ENCODE measurements around the gene NEIL3.

NEIL3 gene, protein sequence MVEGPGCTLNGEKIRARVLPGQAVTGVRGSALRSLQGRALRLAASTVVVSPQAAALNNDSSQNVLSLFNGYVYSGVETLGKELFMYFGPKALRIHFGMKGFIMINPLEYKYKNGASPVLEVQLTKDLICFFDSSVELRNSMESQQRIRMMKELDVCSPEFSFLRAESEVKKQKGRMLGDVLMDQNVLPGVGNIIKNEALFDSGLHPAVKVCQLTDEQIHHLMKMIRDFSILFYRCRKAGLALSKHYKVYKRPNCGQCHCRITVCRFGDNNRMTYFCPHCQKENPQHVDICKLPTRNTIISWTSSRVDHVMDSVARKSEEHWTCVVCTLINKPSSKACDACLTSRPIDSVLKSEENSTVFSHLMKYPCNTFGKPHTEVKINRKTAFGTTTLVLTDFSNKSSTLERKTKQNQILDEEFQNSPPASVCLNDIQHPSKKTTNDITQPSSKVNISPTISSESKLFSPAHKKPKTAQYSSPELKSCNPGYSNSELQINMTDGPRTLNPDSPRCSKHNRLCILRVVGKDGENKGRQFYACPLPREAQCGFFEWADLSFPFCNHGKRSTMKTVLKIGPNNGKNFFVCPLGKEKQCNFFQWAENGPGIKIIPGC

GRCh38 chr4:177309522-177310371, at the start of gene NEIL3:
TSS of gene NEIL3 (plus strand) at chr4:177309874. CDS start at chr4:177309954, 80 bp downstream.
- DNase-seq = no peak

DNA sequence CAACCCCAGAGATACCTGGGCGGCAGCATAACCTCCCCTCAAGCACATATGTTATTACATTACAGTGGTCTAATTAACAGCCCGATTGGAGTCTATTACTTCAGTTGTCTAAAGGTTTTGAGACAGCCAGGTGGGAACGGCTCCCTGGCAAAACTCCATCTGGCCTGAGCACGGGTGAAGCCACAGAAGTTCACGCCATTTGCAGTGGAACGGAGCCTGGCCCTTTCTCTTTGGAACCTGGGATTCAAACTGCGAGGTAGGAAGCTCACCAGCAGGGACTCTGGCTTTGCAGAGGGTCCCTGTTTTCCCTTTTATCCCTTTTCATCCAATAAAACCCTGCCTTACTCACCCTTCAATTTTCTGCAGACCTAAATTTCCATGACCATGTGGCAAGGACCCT, 45.9 kb upstream of the NEIL3 start:
- DNase-seq = no peak

DNA sequence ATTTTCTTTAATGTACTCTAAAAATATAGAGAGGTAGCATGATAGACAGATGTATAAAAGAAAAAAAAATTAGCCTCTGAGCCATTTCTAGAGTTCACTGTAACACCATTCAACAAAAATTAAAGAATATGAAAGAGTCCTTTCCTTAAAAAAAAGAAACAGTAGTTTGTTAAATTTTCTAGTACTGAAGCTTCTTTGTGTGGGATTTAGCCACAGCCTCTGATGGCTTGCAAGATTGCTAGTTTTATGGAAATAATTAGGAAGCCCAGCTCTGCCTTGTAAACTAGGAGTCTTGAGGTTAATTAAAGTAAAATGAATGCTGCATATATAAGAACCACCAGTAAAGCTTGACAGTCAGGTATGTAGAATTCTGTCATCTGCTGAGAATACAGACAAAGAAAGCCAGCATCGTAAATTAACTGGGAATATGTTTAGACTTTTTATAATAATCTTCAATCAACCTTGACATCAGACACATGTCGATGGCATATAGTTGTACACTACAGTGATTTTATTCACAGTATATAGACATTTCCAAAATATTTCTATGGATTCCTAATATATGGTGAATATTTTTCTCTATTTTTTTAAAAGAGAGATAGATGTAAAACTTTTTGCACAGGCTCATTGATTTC, 44.8 kb upstream of the NEIL3 start:
- no peak for DNase-seq

- DNase-seq = no peak
Measured at GRCh38 chr4:177265729-177266128, 43.9 kb upstream of the NEIL3 start.

- DNase-seq = no peak
Measured at GRCh38 chr4:177266506-177266905, 43.2 kb upstream of the NEIL3 start.

DNA sequence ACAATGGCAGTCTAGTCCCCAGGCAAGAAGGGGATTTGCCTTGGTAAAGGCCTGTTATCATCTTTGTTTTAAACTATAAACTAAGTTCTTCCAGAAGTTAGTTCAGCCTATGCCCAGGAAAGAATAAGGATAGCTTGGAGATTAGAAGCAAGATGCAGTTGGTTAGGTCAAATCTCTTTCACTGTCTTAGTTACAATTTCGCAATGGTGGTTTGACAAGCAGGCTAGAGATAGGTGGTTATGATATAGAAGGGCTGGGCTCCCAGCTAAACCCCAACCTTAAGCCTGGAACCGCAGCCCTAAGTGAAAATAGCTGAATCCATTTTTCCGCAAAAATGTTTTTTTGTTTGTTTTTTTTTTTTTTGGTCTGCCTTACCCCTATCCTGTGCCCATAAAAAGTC, 41.8 kb upstream of the NEIL3 start:
- DNase-seq = no peak

GRCh38 chr4:177271091-177271490, 38.6 kb upstream of the NEIL3 start:
- no peak for DNase-seq

- no peak for DNase-seq
Measured at GRCh38 chr4:177271915-177272766, 37.5 kb upstream of the NEIL3 start.

DNA sequence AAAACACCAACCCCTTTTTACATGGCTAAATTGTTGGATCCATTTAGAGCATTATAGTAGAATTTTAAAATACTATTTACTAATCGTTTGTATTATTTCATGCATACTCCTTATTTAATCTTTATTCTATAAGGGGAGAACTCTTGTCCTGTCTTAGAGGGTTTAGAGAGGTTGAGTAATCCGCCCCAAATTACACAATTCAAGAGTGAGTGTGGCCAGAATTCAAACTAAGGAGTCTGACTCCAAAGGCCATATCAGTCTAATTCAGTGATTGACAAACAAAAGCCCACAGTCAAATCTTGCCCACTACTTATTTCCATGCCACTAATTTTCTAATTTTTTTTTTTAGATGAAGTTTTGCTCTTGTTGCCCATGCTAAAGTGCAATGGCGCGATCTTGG, 33.7 kb upstream of the NEIL3 start:
- no peak for DNase-seq

DNA sequence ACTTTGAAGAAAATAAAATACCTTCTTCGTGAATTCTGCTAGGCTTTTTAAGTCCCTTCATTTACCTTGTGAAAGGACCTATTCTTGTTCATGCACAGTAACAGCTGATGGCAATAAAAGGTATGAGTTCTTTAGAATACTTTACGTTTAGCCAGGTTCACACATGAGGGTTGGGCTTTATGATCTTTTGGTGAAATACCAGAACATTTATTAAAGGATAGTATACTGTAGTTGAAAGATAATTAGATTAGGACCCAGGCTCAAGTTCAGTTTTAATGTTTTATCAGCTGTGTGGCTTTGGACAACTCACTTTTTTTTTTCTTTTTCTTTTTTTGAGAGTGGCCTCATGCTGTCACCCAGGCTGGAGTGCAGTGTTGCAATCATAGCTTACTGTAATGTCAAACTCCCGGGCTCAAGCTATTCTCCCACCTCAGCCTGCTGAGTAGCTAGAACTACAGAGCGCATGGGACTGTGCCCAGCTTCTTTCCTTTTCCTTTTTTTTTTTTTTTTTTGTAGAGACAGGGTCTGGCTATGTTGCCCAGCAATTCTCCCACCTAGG, 28.2 kb upstream of the NEIL3 start:
- DNase-seq = no peak

GRCh38 chr4:177282284-177282835, 27.3 kb upstream of the NEIL3 start:
- no peak for DNase-seq

DNA sequence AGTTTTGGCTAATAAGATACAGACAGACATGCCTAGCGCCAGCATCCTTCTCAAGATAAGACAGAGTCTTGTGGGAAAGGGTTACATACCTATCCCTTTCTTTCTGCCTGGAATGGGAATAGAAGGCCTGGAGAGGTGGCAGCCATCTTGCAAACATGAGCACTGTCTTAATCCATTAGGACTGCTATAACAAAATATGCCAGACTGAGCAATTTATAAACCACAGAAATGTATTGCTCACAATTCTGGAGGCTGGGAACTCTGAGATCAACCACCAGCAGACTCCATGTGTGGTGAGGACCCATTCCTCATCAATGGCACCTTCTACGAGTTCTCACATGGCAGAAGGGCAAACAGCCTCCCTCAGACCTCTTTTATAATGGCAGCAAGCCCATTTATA, 26.5 kb upstream of the NEIL3 start:
- DNase-seq = no peak

DNA sequence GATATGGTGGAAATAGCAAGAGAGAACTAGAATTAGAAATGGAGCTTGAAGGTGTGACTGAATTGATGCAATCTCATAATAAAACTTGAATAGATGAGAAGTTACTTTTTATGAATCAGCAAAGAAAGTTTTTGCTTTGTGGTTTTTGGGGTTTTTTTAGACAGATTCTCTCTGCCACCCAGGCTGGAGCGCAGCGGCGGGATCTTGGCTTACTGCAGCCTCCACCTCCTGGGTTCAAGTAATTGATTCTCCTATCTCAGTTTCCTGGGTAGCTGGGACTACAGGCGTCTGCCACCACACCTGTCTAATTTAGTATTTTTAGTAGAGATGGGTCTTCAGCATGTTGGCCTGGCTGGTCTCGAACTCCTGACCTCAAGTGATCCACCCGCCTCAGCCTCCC, 23.7 kb upstream of the NEIL3 start:
- no peak for DNase-seq

- no peak for DNase-seq
Measured at GRCh38 chr4:177287255-177287654, 22.4 kb upstream of the NEIL3 start.

DNA sequence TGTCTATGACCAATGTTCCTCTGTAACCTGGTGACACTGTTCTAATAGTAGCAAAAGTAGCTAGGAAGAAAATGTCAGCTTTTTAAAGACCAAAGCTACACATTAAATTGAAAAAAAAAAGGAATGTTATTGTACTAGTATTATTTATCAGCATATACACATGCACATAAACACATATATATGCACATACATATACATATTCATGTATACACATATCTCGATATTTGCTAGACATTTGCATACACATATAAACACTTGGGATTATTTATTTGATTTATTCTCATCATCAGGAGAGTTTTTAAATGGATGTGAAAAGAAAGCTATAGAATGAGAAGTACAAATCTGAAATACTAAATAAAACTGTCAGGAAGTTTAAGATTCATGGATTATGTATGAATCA, 21.3 kb upstream of the NEIL3 start:
- DNase-seq = no peak

GRCh38 chr4:177290780-177291179, 18.9 kb upstream of the NEIL3 start:
- DNase-seq = no peak

DNA sequence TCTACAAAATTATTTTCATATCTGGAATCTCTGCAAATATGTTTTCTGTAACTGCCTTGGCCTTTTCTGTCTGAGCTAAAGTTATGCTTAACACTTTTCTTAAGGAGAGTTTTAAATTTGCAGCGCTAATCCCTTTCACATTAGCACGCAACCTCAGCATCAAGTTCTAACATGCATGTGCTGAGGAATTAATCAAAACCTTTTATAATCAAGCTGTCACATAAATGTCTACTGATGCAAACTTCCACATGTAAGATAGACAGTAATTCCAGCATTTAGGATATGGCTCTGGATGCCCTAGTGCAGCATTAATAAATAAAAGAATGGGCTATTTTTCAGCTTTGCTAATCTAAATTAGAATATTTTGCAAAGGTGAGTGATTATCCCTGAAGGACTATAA, 17.5 kb upstream of the NEIL3 start:
- DNase-seq = no peak

DNA sequence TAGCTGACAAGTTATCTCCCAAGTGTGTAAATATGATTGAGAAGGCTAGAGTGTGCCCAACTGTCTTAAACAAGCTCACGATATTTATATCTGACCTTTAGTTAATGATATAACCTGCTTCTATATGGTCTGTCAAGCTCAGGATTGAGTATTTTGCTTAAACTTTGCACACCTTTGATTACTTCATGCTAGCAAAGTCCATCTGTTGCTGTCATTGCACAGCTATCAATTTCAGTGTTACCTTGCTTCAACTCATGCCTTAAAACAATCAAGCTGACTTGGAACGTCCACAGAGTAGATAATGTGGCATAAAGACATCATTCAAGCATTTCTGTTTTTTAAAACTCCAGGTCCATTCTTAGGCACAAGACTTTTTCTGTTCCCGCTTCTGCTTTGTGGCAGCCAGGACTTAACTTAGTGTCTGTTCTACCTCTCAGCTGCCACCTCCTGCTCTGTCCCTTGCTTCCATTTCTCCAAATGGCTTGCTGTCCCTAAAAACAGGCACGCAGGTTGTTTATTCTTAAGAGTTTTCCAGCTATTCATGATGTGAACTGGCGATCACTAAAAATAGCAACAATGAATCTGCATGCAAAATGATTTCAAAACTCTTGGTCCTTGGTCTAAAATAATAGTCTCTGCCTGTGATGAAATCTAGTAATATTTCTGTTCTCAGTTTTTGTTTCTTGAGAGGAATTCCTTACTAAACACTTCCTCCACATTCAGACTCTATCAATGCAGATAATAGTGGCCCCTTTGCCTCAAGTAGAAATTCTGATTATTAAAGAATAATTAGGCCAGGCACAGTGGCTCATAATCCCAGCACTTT, 16.3 kb upstream of the NEIL3 start:
- no peak for DNase-seq

GRCh38 chr4:177297785-177298391, 11.8 kb upstream of the NEIL3 start:
- DNase-seq = no peak

- DNase-seq = no peak
Measured at GRCh38 chr4:177301126-177301639, 8.5 kb upstream of the NEIL3 start.
